ENCODE data around the gene RABIF. TPM values are rescaled to one million over a fixed set of nuclear protein-coding genes. Genes with fewer than 3 reads are reported as not detected.
"Not testable (repeated sequence)": the region's sequence is repeated elsewhere in the genome, so short reads cannot be mapped to it uniquely, and the experiment has no call there.

Gene RABIF
- total RNA-seq (2022) (9.2 and 9.6 TPM in 2 replicates), Bru-seq, nascent RNA (percentile 75 among the genes with signal in this experiment), BruChase-seq, experiment 1, labeled RNA remaining after a 2-hour chase (percentile 75 among the genes with signal in this experiment), BruChase-seq, experiment 2, labeled RNA remaining after a 6-hour chase (percentile 62 among the genes with signal in this experiment)
- long read RNA-seq, transcript RABIF-201 (2 exons, 2,430 nt), result major isoform, 51 of 53 reads
- long read RNA-seq, partial matches to known transcripts, result 0 of 53 reads
- long read RNA-seq, other reads (novel, unspliced or antisense), result 2 of 53 reads

GRCh38 chr1:202888531-202889360 lies at the start of gene RABIF:
RABIF (minus strand) TSS chr1:202889149; CDS start chr1:202889098, 51 bp downstream.
- peak in 1 of 2 experiments; percentile 41 for TF ChIP-seq CTCF (IDR thresholded peaks at IDR 0.05; ENCODE audit: insufficient read depth in 1 of 2, low read depth in 1 of 2, low read length in 1 of 2, severe bottlenecking in 1 of 2, unreplicated experiment in 1 of 2)
- H3K4me3 Mint-ChIP-seq (ENCODE audit: unreplicated experiment), result peak within 1 kb of the TSS; percentile 80
- intact Hi-C loops (cut with micrococcal nuclease; ENCODE audit: unreplicated experiment), result loop anchor here (1.0 to 2.0 kb wide), 2 partner anchors 27 to 118 kb away; partner anchors contain the start of gene TMEM183A

GRCh38 chr1:202938287-202938925 lies 49.5 kb upstream of the RABIF start:
- H3K4me3 ChIP-seq (ENCODE audit: low read depth, low read length), result no peak overlapping the region
- no peaks in the 10 kb centered on the region for H3K4me1 Mint-ChIP-seq (ENCODE audit: low read depth, unreplicated experiment)
- no peaks in the 10 kb centered on the region for H3K4me1 ChIP-seq
- ChIA-PET POLR2A (no interaction called here), CTCF (no interaction called here)
- BruUV-seq (replicated peaks), result no TSS peak
- intact Hi-C loops (cut with micrococcal nuclease; ENCODE audit: unreplicated experiment), result no loop called here
- no peaks in the 10 kb centered on the region; the same call in 1 of the 2 replicates for H3K36me3 ChIP-seq (ENCODE audit: control insufficient read depth, insufficient read depth, low read length)
- H3K4me3 Mint-ChIP-seq (ENCODE audit: unreplicated experiment), result no peak overlapping the region
- no peak for TF ChIP-seq CTCF (IDR thresholded peaks at IDR 0.05; ENCODE audit: insufficient read depth in 1 of 2, low read depth in 1 of 2, low read length in 1 of 2, severe bottlenecking in 1 of 2, unreplicated experiment in 1 of 2)
- peaks cover 2% of the 10 kb centered on the region; the same call in 1 of the 2 replicates for H3K9me3 ChIP-seq
- peaks cover 9% of the 10 kb centered on the region for H3K9me3 Mint-ChIP-seq (ENCODE audit: unreplicated experiment)
- H3K27me3 ChIP-seq (replicated peaks; ENCODE audit: control insufficient read depth, insufficient read depth, low read length), result no peaks in the 10 kb centered on the region
- H3K27ac Mint-ChIP-seq (ENCODE audit: unreplicated experiment), result no peak overlapping the region
- H3K36me3 Mint-ChIP-seq (ENCODE audit: insufficient read depth, unreplicated experiment), result peaks cover 19% of the 10 kb centered on the region
- DNase-seq, result no peak
- H3K27me3 Mint-ChIP-seq (ENCODE audit: insufficient read depth, unreplicated experiment), result no peaks in the 10 kb centered on the region

More at GRCh38 chr1:202888531-202889360, at the start of gene RABIF:
- peaks cover 15% of the 10 kb centered on the region for H3K4me1 Mint-ChIP-seq (ENCODE audit: low read depth, unreplicated experiment)
- Histone ChIP-seq H3K27me3 (replicated peaks; ENCODE audit: control insufficient read depth, insufficient read depth, low read length) (no peaks in the 10 kb centered on the region), H3K36me3 (ENCODE audit: control insufficient read depth, insufficient read depth, low read length) (no peaks in the 10 kb centered on the region), H3K4me3 (ENCODE audit: low read depth, low read length) (peak within 1 kb of the TSS; percentile 52), H3K4me1 (0 out of 2 replicates have a peak, but pooled peaks cover 4% of the 10 kb centered on the region), H3K9me3 (no peaks in the 10 kb centered on the region)
- ChIA-PET POLR2A (interaction anchor here (0.5 to 1.4 kb wide), 6 partner anchors 26 to 1627 kb away, joined by 3 to 15 read pairs (median 5); no protein-coding TSS in a partner anchor), CTCF (interaction anchor here (0.5 to 1.2 kb wide), 3 partner anchors 26 to 994 kb away, joined by 3 to 7 read pairs (median 4); no protein-coding TSS in a partner anchor)
- peaks cover 6% of the 10 kb centered on the region for H3K36me3 Mint-ChIP-seq (ENCODE audit: insufficient read depth, unreplicated experiment)
- BruUV-seq (replicated peaks), result no TSS peak
- peak within 1 kb of the TSS; percentile 87 for H3K27ac Mint-ChIP-seq (ENCODE audit: unreplicated experiment)
- H3K27me3 Mint-ChIP-seq (ENCODE audit: insufficient read depth, unreplicated experiment), result no peaks in the 10 kb centered on the region
- DNase-seq, result peak; percentile 96 to 97
- no peaks in the 10 kb centered on the region for H3K9me3 Mint-ChIP-seq (ENCODE audit: unreplicated experiment)

GRCh38 chr1:202936409-202936808 lies 47.5 kb upstream of the RABIF start:
- H3K4me3 Mint-ChIP-seq (ENCODE audit: unreplicated experiment); POLR2A ChIA-PET; H3K27ac Mint-ChIP-seq (ENCODE audit: unreplicated experiment); intact Hi-C loops (cut with micrococcal nuclease; ENCODE audit: unreplicated experiment); H3K4me1 Mint-ChIP-seq (ENCODE audit: low read depth, unreplicated experiment); H3K27me3 Mint-ChIP-seq (ENCODE audit: insufficient read depth, unreplicated experiment); H3K9me3 ChIP-seq; H3K36me3 Mint-ChIP-seq (ENCODE audit: insufficient read depth, unreplicated experiment); DNase-seq; BruUV-seq (replicated peaks); H3K4me1 ChIP-seq; H3K27me3 ChIP-seq (replicated peaks; ENCODE audit: control insufficient read depth, insufficient read depth, low read length); CTCF ChIA-PET; H3K4me3 ChIP-seq (ENCODE audit: low read depth, low read length); H3K36me3 ChIP-seq (ENCODE audit: control insufficient read depth, insufficient read depth, low read length): not testable (repeated sequence)
- peaks cover 21% of the 10 kb centered on the region for H3K9me3 Mint-ChIP-seq (ENCODE audit: unreplicated experiment)
